ENCODE measurements around the gene CARD6.

GRCh38 chr5:40838086-40838485 is 3.1 kb upstream of the CARD6 start:
- no peak for TF ChIP-seq POLR2A (IDR thresholded peaks at IDR 0.05)
- TF ChIP-seq, protein P1, sequence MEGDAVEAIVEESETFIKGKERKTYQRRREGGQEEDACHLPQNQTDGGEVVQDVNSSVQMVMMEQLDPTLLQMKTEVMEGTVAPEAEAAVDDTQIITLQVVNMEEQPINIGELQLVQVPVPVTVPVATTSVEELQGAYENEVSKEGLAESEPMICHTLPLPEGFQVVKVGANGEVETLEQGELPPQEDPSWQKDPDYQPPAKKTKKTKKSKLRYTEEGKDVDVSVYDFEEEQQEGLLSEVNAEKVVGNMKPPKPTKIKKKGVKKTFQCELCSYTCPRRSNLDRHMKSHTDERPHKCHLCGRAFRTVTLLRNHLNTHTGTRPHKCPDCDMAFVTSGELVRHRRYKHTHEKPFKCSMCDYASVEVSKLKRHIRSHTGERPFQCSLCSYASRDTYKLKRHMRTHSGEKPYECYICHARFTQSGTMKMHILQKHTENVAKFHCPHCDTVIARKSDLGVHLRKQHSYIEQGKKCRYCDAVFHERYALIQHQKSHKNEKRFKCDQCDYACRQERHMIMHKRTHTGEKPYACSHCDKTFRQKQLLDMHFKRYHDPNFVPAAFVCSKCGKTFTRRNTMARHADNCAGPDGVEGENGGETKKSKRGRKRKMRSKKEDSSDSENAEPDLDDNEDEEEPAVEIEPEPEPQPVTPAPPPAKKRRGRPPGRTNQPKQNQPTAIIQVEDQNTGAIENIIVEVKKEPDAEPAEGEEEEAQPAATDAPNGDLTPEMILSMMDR (IDR thresholded peaks at IDR 0.05) = no peak
